NOMO-1 treated with dmso at 0.1 percent for 144 hours (cell line): Measurements from ENCODE around the gene ABCG1.

ENCODE experiments used
- DNase-seq: peaks from one replicate; lab custom pipeline; 2025; ENCODE audit not compliant: unreplicated experiment; lab: John Stamatoyannopoulos, UW

The ABCG1 gene

GRCh38 chr21:42191696-42192595, 27.0 kb upstream of the ABCG1 start:
- no peak for DNase-seq

- no peak for DNase-seq
Observed at GRCh38 chr21:42193131-42193671, 25.7 kb upstream of the ABCG1 start.

- DNase-seq = no peak
Observed at GRCh38 chr21:42193721-42194120, 25.2 kb upstream of the ABCG1 start.

DNA sequence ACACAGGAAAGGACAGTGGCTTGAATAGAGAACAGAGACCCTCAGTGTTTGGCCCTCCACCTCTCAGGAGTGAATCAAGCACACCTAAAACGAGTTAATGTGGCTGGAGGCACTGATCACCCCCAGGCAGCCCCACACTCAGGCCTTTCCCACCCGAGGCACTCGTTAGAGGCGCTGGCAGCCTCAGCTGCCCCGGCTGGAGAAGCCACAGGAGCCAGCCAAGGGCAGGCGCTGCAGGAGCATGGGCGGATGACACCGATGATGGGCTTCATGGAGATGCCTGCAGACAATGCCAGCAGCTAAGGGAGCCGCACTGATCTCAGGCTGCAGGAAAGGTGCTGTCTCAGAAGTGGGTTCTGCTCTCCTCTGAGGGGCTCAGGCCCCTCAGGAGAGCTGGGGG, 24.1 kb upstream of the ABCG1 start:
- DNase-seq = no peak

GRCh38 chr21:42195378-42196031, 23.4 kb upstream of the ABCG1 start:
- peak; percentile 18 for DNase-seq

DNA sequence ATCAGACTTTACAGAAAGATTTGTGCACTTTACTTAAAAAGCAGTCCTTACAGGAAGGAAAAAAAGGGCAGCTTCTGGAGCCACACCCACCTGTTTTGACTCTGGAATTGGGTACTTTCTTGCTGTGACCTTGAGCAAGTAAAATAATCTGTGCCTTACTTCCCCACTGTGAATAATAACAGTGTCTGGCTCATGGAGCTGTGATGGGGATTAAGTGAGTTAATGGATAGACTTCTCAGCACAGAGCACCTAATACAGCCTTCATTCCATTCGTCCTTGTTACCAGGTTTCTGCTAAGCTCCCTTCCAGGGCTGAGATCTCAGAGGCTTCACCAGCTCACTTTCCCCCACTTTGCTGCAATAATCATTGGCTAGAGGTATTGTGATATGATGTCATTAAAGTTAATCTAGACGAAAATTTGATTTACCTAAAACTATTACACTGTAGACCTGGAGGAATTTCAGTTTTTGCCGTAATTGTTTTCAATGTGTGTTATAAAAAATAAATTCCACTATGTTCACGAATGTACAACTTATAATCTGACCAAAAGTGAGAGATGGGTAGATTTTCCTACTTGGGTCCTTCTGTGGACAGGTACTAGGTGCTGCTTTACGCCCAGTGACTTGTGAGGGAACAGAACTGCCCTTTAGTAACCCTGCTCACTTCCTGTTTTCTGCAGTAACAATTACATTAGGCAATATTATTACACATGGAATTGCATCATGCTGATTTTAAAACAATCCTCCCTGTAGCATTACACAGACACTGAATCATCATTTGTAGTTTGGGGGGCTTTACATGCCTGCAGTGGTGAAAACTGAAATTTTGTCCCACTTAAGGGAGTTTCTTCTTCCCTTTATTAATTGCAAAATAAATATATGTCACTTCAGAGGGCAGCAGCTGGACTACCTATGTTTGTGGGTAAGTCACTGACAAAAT, 19.7 kb upstream of the ABCG1 start:
- DNase-seq = peak; percentile 77

DNA sequence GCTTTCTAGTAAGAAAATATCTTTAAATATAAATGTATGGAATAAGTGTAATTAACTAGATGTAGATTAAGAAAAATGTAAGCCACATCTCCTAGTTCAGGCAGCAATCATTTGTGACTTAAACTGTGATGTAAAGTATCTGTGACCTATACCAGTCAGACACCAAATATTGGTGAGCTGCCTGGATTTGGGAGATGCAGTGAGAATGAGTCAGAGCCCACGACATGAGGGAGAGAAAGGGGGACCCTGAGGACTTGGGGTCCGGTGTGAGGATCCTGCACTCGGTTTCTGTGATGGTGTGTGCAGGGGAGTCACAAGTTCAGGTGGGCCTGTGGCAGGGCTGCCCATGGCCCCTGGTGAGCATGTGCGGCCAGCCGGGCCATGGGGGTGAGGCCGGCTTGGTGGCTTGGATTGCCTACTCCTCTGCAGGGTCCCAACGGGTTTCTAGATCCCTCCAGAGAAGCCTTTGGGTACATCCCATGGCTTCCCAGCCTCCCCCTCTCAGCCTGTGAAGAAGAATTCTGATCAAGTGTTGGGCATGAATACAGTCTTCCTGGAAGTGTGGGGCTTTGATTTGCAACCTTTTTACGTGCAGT, 19.0 kb upstream of the ABCG1 start:
- no peak for DNase-seq

GRCh38 chr21:42200906-42201614, 17.9 kb upstream of the ABCG1 start:
- DNase-seq = no peak

GRCh38 chr21:42201615-42202161, 17.3 kb upstream of the ABCG1 start:
- DNase-seq = no peak

- no peak for DNase-seq
Observed at GRCh38 chr21:42202321-42202720, 16.6 kb upstream of the ABCG1 start.

DNA sequence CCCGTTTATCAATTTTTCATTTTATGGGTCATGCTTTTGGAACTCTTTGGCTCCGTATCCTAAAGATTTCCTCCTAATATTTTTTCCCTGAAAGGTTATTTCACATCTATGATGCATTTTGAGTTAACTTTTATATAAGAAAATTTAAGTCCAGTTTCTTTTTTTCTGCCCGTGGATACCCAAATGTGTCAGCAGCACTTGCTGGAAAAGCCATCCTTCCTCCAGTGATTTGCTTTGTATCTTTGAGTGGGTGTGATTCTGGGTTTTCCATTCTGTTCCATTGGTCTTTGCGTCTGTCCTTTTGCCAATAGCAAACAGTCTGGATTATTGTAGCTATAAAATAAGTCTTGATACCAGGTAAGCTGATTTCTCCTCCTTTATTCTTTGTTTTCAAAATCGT, 15.6 kb upstream of the ABCG1 start:
- no peak for DNase-seq

DNA sequence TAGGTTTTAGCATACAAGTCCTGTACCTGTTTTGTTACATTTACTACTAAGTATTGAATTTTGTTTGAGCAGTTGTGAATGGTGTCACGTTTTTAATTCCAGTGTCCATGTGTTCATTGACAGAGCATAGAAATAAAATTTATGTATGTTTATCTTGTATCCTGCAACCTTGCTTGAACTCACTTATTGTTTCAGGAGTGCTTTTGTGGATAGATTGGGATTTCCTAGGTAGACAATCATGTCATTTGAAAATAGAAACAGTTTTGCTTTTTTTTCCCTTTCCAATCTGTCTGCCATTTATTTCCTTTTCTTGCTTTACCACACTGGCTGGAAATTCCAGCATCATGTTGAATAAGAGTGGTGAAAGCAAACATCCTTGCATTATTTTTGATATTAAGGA, 15.0 kb upstream of the ABCG1 start:
- no peak for DNase-seq

DNA sequence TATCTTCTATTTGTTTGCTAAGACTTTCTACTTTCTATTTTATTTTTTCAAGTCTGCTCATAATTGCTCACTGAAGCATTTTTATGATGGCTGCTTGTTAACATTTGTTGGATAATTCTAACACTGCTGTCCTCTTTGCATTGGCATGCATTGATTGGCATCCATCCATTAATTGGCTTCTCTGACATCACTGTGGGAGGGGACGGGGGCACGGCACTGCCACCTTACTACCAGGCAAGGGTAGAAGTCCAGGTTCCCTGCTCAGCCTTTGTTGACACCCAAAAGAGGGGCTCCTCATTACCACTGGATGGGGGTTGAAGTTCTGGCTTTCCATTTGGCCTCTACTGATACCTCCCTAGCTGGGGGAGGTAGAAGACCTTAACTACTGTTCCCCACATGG, 11.5 kb upstream of the ABCG1 start:
- DNase-seq = no peak

DNA sequence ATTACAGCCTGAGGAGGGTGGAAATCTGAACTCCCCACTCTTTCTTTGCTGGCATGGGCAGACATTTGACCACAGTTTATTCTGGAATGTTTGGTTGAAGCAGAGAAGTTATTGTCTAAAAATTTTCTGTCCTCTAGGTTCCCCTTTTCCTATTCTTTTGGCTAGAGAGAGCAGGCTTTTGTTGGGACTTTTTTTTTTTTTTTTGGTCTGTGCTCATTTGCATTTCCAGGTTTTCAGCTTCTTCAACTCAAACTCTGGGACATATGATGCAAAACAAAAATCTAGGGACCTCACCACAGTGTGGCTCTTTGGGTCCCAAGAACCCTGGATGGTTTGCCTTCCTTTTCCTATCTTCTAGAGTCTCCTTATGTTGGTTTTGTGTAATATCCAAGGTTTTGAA, 10.9 kb upstream of the ABCG1 start:
- DNase-seq = no peak

GRCh38 chr21:42208801-42209490, 10.0 kb upstream of the ABCG1 start:
- no peak for DNase-seq

DNA sequence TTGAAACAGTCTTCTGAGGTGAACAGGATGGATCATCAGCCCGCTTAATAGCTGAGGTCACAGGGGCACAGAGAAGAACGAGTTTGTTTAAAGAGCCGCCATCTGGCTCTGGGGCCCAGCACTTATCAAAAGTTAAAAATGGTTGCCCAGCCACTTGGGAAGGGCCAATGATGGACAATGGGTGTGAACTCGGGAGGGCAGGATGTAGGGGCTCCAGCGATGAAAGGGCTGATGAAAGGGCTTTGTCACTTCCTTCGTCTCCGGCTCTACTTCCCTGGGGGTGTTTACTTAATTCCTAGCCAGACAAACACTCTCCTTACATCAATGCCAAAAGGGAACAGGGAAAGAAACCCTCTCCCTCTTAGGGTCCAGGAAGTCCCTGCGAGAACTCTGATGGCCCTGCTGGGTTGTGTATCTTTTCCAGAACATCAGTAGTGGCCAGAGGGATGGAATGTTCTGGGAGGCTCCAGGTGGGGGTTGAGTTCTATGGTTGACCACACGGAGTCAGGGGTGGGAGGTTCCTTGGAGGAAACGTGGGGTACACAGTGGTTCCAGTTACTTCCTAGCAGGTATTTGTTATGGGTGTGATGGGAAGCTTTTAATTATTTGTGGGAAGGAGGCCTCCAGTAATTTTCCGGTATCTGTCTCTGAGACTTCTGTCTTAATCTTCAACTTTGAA, 9.0 kb upstream of the ABCG1 start:
- DNase-seq = no peak

- DNase-seq = no peak
Observed at GRCh38 chr21:42212266-42212665, 6.7 kb upstream of the ABCG1 start.

GRCh38 chr21:42213082-42213774, 5.7 kb upstream of the ABCG1 start:
- DNase-seq = no peak
